EH (cell line): ENCODE data around the gene RAB7B.
A peak's percentile ranks its signal among the peaks of the same experiment; 100 is the strongest.
"Not testable (repeated sequence)": the region's sequence is repeated elsewhere in the genome, so short reads cannot be mapped to it uniquely, and the experiment has no call there.

ENCODE experiments used
- DNase-seq: peaks from one replicate; pipeline ENCODE4 v3.0.0-alpha.2; 2015; ENCODE audit warnings: low read depth

The RAB7B gene

DNA sequence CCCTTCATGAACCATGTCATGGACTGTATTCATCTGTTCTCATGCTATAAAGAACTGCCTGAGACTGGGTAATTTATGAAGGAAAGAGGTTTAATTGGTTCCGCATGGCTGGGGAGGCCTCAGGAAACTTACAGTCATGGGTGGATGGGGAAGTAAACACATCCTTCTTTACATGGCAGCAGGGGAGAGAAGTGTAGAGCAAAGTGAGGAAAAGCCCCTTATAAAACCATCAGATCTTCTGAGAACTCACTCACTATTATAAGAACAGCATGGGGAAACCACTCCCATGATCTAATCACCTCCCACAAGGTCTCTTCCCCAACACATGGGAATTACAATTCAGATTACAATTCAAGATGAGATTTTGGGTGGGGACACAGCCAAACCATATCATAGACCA is 6.6 kb downstream of the RAB7B start:
- DNase-seq = not testable (repeated sequence)

DNA sequence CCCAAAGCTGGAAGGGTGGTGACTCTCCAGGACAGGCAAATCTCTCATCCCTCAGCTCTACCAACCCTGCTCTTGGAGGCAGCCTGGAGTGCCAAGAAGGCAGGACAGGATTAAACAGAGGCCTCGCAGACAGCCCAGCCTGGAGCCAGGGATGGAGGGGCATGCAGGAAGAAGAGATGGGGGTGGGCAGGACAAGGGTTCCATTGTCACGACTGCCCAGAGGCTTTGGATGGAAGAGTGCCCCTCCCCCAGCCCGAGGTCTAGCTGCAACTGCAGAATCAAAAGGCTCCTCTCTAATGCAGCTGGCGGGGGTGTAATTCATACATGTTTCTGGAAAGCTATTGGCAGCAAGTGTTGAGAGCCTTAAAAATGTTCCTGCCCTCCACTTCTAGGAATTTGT is 8.8 kb downstream of the RAB7B start:
- DNase-seq = no peak

DNA sequence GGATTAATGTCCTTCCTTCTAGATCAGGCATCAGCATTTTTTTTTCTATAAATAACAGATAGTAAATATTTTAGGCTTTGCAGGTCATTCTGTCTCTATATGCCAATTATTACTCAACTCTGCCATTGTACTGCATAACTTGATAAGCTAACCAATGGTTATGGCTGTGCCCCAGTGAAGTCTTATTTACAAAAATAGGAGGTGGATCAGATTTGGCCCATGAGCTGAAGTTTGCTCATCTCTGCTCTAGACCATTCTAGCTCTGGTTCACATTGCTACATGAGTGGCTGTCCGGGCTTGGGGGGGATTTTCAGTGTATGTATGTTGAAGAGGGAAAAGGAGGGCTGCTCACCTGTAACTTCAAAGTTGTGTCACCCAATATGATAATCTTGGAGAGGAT is 10.1 kb downstream of the RAB7B start:
- DNase-seq = no peak

DNA sequence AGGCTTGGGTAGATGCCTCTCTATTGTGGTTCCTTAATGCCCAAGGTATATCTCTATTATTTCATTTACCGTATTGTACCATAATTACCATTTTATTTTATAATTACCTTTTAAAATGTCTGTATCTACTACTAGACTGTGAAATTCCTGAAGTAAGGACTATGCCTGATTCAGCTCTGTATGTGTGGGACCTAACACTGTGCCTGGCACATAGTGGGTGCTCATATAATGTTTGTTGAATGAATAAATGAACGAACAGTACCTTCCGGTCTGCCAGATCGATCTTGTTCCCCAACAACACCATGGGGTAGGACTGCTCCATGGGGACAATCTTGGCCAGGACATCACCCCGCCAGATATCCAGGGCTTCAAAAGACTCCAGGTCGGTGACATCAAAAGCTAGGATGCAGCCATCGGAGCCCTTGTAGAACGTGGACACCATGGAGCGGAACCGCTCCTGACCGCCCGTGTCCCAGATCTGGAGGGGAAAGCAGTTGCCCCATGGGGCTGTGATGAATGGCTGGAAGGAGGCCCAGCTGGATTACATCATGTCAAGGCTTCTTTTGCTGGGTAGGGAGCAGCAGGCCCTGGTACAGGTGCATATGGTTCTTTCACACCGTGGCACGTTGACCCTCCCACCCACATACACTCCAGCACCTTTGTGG is 10.8 kb downstream of the RAB7B start:
- no peak for DNase-seq

DNA sequence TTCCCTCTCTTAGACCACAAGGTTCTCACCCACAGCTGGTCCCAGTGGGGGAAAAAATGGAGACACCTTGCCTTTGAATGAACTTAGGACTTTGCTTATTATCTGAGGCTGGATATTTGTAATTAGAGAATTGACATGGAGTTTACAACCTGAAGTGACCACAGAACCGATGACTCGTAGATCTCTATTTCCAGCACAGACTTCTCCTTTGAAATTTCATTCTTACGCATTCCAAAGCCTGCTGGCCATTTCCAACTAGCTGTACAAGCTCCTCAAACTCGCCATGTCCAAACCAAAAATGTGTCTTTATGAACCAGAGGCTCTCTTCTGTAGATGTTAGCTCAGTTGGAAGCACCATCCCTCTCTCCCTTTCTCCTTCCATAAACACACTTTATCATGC is 12.0 kb downstream of the RAB7B start:
- DNase-seq = peak; percentile 78

DNA sequence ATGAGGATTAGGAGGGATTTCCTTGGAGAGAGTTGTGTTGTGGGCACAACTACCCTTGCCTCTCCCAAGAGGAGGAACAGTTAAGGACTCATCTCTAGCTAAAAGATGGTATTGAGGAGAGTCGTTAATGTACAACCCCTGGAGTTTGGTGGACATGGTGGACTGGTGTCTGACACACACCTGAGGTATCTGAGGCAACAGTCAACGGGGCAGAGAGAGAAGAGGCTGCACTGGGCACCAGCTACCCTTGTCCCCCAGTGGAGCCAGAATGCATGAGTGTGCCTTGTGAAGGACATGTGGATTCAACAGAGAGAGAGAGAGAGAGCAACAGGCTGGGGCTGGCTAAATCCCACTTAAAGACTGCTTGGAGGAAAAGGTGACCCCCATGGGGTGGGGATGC is 13.0 kb downstream of the RAB7B start:
- no peak for DNase-seq

DNA sequence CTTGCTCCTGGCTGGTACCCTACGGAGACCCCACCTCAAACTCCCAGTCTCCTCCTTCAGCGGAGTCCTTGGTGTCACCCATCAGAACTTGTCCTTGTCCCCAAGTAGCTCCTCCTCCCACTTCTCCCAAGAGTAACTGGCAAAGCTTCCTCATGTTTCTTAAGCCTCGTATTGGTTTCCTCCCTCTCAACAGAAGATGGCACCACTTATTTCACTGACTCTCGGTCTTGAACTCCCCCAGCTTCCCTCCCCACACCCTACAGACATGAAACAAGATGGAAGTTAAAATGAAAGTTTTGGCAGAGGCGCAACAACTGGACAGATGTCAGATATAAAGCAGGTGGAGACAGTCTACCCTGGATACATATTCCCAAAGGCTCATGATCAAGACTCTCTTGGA is 13.4 kb downstream of the RAB7B start:
- no peak for DNase-seq

DNA sequence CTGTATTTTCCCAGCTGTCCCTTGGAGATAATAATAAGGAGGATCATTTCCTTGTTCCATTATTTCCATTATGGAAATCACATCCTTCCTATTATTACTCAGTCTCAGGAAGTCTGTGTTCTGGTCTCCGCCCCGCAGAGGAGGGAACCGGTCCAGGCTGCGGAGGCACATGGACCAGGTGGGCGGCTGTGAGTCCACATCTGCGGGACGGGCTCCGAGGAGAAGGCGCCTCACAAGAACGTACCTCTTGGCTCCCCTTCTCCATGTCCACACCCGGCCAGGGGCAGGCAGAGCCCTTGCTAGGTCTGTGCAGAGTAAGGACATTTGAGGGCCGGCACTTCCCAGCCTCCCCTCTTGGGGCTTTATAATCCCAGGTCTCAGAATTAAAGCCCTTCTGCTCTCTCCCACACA is 14.6 kb downstream of the RAB7B start:
- no peak for DNase-seq

DNA sequence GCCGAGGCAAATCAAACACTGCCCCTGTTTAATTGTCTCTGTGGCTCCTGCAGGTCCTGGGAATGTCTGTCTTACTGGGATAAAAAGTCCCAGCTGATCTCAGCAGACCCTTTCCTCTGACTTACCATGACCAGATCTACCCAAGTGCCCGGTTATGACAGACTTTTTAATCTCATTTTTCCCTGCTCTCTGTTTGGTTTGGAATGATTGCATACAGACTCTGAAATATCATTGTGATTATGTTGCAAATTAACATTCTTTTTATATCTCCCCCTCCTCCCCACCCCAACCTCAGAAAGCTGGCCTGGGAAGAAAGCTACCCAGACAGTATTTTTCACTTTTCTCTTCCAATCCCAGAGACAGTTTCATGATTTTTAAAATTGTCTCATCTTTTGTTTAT is 16.3 kb downstream of the RAB7B start:
- DNase-seq = no peak

DNA sequence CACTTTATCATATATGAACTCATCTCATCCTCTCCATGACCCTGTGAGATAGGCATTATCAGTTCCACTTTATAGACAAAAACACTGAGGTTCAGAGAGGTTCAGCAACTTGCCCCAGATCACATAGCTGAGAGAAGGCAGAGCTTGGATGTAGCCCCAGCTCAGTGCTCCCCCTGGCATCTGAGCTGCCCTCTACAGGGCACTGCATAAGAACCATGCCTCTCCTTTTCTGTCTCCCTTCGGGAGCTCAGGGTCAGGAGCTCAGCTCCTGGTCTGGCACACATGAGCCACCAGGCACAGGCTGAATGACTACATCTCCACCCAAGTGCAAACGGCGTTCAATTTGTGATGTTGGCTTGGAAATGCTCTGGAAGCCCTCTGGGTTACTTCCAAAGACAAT is 16.9 kb downstream of the RAB7B start:
- DNase-seq = no peak

DNA sequence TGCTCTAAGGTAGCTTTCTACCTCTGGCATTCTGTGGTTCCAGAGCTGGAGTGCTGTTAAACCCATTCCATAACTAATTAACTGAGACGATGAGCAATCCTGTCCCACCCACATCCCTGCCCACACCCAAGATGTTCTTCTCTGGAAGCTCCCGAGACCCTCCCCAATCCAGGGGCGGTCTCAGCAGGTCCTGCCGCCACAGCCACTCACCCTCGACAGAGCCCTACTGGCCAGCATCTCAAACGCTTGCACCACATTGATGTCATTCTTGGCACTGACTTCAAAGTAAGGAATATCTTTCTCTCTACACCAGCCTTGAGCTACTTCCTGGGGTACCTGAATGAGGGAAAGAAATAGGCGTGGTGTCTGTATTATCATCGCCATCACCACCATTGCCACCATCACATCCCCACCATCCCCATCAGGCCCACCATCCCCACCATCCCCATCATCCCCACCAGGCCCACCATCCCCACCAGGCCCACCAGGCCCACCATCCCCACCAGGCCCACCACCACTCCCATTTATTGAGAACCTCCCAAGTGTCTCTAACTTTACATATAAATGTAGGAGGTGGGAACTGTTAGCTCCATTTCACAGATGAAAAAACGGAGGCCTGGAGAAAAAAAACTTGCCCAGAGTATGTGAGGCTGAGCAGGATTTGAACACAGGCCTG is 17.7 kb downstream of the RAB7B start:
- DNase-seq = no peak

DNA sequence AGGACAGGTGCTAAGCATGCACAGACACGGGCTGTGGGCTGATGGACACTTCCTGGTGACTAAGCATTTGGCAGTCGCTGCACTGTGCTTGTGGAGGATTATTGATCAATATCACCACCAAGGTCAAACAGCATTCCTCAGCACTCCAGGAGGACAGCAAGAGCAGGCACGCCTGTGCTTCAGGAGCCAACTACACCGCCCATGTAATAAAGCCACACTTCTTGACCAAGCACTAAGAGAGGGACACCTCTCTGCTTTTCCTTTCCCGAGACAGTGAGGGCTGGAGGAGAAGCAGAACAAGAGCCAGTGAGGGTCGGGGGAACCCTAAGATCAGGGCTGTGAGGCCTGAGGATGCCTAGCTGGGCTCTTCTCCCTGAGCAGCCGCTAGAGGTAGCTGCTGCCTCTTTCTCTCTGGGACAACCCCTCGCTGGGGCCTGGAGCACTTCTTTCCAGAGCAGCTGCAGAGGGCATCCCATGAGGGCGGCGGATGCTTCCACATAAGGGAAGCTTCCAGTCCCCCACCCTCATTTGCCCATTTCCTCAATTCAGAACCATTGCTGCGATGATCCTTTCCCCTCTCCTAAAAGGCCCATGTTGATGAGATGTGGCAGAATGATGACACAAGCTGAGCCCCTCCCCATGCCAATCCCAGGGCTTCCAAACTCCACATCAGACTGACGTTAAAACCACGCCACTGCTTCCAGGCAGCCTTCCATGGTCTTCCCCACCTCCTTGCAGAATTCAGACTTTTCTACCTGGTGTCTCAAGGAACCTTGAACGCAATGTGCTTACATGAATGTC is 19.1 kb downstream of the RAB7B start:
- DNase-seq = peak; percentile 70

DNA sequence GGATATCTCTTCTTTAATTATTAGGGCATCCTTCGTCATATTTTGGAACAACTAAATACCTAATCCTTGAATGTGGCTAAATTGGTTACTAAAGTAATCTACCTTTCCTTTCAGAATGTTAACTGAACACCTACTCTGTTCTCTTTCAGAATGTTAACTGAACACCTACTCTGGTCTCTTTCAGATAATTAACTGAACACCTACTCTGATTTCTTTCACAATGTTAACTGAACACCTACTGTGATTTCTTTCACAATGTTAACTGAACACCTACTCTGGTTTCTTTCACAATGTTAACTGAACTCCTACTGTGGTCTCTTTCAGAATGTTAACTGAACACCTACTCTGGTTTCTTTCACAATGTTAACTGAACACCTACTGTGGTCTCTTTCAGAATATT is 21.9 kb downstream of the RAB7B start:
- DNase-seq = no peak

DNA sequence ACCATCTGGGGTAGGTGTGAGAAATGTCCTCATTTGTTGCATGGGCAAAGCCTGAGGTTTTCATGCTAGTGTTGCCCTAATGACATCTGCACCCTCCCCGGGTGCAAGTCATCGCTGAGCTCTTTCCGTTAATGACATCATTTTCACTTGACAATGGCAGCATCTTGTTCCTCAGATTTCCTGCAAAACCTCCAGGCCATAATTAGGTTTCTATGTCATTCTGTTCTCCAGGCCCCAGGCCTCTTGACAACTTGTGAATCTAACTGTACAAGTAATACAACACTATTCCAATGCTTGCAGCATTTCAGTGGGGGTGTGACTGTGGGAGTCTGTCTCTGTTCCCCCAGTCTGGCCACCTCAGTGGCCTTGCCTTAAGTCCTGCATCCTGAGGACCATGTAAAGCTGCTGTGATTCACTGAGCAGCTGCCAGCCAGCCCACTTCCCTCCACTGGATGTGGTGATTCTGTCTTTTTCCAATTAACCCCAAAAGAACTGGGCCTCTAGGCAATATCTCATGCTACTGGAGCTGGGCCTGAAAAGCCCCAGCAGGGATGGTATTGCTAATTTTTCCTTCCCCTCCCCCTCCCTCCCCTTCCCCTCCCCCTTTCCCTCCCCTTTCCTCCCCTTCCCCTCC is 22.8 kb downstream of the RAB7B start:
- DNase-seq = no peak

DNA sequence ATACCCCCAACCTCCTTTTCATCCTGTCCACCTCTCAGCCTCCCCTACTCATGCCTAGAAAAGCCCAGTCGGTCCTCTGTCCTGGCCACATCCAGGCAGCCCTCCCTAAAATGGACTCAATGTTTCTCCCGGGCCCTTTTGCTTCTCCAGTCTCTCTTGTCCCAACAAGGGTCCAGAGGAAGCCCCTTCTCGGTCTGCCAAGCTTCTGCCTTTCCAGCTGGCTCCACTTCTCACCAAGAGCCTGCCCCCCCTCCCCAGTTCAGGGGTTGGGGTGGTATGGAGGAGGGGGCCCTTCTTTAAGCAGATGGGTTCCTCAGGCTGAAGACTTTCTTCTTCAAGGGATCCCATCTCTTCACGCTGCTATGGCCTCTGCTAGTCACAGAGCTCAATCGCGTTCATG is 23.9 kb downstream of the RAB7B start:
- DNase-seq = no peak

DNA sequence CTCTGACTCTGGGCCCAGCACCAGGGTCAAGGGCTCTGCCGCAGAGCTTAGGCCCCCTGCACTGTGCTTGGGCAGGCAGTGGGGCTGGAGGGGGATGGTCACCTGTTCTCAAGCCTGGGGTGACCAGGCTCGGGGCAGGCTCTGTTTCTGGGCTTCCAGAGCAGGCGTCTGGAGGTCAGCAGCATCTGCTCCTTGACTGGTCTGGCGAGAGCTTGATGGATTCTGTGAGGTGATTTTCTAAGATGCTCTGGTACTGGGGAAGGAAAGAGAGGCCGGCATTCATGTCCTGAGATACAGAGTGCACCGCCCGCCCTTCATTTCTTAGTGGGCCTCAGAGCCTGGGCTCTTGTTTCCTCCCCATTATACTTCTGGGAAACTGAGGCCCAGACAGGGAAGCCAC is 24.5 kb downstream of the RAB7B start:
- no peak for DNase-seq

DNA sequence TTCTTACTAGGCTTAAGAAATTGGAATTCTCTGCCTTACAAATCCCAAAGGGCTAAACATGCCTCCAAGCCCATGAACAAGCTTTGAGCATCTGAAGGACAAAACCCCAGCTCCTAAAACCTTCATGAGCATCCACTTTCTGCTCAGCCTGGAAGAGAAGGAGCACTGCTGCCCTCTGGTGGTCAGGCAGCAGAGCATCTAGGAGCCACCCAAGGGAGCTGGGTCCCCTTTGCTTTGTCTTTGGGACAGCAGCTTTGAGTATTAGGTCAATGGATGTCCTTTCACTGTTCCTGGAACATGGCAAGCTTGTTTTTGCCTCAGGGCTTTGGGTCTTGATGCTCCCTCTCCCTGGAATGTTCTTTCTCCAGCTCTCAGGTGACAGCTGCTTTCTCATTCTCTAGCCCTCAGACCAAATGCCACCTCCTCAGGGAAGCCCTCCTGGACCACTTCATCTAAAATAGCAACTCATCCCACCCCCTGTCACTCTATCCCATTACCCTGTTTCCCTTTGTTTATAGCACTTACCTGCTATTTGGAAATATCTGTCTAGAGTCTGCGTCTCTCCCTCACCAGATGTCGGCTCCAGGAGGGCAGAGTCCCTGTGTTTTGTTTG is 25.7 kb downstream of the RAB7B start:
- DNase-seq = peak; percentile 83

DNA sequence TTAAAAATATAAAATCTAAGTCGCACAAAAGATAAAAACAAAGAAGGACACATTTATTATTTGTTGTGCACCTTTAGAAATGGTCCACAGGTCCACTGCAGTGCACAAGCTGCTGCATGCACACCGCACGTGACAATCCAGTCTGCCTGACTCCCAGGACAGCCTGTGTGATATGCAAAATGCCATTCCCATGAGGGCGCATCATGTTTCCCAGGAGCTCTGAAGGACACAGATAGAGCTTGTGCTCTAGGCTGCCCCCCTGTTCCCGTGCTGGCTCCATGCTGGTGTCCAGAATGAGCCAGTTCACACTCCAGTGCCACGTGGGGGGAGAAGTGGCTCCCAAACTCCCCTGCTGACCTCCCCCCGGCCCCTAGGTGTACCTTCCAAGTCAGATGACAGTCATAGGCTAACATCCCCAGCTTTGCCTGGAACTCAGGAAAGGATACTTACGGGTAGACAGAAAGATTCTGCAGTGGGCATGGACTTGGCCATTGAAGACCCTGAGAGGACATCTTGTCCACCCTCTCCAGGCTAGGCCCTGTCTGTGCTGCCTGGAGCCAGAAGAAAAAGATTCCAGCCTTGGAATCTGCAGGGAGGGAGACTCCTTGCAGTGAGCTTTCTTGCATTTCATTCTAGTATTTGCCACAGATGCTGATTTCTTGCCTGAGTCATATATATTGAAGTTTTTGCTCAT is 26.3 kb downstream of the RAB7B start:
- DNase-seq = peak; percentile 83

DNA sequence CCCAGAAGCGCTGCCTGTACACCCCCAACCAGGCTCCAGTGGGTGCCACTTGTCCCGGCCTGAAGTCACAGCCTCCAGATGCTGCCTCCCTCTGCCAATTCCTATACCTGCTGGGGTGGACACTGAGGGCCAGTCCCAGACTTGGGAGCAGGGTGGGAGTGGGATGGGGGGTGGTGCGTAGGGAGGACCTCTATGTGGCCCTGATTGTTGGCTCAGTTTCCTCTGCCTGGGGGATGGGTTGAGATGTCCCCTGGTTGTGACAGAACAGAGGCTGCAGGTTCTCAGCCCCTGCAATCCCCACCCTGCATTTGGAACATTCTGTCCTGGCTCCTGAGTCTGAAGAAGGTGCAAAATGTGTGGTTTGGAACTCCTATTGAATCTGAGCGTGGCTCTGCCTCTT is 27.2 kb downstream of the RAB7B start:
- no peak for DNase-seq

DNA sequence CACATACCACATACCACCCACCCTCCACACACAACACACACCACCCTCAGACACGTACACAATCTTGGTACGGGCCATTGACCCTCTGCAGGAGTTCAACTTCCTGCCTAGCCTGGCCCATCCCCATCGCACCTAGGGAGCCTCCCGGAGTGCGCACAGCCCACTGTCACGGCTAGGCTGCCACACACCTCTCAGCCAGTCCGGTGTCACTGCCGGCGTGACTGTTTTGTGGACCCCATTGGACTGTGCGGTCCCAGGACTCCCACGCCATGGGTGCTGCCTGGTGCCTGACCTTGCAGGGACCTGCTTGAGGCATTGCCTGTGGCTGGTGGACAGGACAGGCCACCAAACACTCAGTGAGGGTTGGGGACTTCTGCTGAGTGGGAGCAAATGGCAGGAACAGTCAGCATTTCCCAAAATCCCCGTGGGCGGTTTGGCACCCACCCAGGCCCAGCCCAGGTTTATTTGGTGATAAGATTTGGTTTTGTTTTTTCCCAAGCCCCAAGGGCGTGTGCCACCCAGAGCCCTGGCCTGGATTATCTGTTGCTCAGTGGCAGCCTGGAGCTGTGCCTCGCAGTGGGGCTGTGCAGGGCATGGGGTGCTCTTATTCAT is 27.7 kb downstream of the RAB7B start:
- DNase-seq = no peak

DNA sequence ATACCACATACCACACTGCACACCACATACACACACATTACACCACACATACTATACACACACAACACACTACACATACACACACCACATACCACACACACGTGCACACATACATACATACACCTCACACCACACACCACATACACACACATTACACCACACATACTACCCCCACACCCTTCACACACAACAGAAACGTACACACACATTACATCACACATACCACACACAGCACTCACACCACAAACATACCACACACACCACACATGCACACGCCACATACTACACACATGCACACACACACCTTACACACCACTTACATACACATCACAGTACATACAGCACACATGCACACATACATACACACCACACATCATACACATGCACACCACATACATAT is 28.5 kb downstream of the RAB7B start:
- DNase-seq = no peak
